Fibroblast of lung (primary cell): Measurements from ENCODE around the gene BEND3. TPM values are rescaled to one million over a fixed set of nuclear protein-coding genes. Genes with fewer than 3 reads are reported as not detected.
"Not testable (repeated sequence)": the region's sequence is repeated elsewhere in the genome, so short reads cannot be mapped to it uniquely, and the experiment has no call there.

Experiments
- DNase-seq, 2 donors: peaks; one replicate each; pipeline versions ENCODE4 v3.0.0 to v3.0.0-alpha.2; 2010; ENCODE audit warnings: low read depth in 2 of 2
- H2AFZ ChIP-seq: 2 replicates; pipeline ENCODE4 v1.5.1; 2012; ENCODE audit warnings: low read length, control low read depth, inconsistent platforms
- H3K27ac ChIP-seq: 2 replicates; pipeline ENCODE4 v1.5.1; 2011; ENCODE audit warnings: low read length, control low read depth; ENCODE audit not compliant: insufficient read depth
- H3K27me3 ChIP-seq: 2 replicates; pipeline ENCODE4 v1.5.1; 2011; ENCODE audit warnings: mild to moderate bottlenecking, low read length; ENCODE audit not compliant: control insufficient read depth, insufficient read depth
- H3K36me3 ChIP-seq: 2 replicates; pipeline ENCODE4 v1.5.1; 2011; ENCODE audit warnings: low read length; ENCODE audit not compliant: control insufficient read depth, insufficient read depth
- H3K4me1 ChIP-seq: 2 replicates; pipeline ENCODE4 v1.5.1; 2011; ENCODE audit warnings: low read length; ENCODE audit not compliant: control insufficient read depth, insufficient read depth; ENCODE audit errors: extremely low read depth
- H3K4me2 ChIP-seq: 2 replicates; pipeline ENCODE4 v1.5.1; 2011; ENCODE audit warnings: low read length, control low read depth; ENCODE audit not compliant: insufficient read depth; ENCODE audit errors: extremely low read depth
- H3K4me3 ChIP-seq, 4 experiments: fragments of 200-600 bp in 1 of 4; sonication (generic) in 1 of 4; replicated peaks in 1 of 4; 2 replicates each; pipeline ENCODE4 v1.5.1; 2011 to 2016; ENCODE audit warnings: low read length in 4 of 4, low read depth in 3 of 4, mild to moderate bottlenecking in 3 of 4, control low read depth in 2 of 4, inconsistent platforms in 1 of 4, mixed read lengths in 1 of 4; ENCODE audit not compliant: insufficient read depth in 1 of 4; ENCODE audit errors: control extremely low read depth in 1 of 4
- H3K79me2 ChIP-seq: 2 replicates; pipeline ENCODE4 v1.5.1; 2012; ENCODE audit warnings: mild to moderate bottlenecking, low read length, inconsistent platforms; ENCODE audit not compliant: control insufficient read depth, insufficient read depth
- H3K9ac ChIP-seq: 2 replicates; pipeline ENCODE4 v1.5.1; 2011; ENCODE audit warnings: mild to moderate bottlenecking, low read length, control low read depth; ENCODE audit not compliant: insufficient read depth
- H3K9me3 ChIP-seq: 2 replicates; pipeline ENCODE4 v1.5.1; 2012; ENCODE audit warnings: low read depth, low read length; ENCODE audit not compliant: control insufficient read depth, insufficient read depth
- H4K20me1 ChIP-seq: 2 replicates; pipeline ENCODE4 v1.5.1; 2011; ENCODE audit warnings: low read length; ENCODE audit not compliant: control insufficient read depth, insufficient read depth; ENCODE audit errors: extremely low read depth
- EZH2 ChIP-seq: IDR thresholded peaks from 2 replicates; pipeline ENCODE4 v1.5.1; 2012; ENCODE audit warnings: low read length, control low read depth, mild to moderate bottlenecking; ENCODE audit errors: missing control alignments
- polyA minus RNA-seq: library from RNA; depleted of rRNA, polyadenylated mRNA; stranded (reverse); fragments of >200 nt; gene quantifications from 2 replicates; pipeline ENCODE4 v1.2.3, GENCODE V29; 2011; ENCODE audit warnings: low replicate concordance
- polyA plus RNA-seq, 2 donors: library from polyadenylated mRNA; depleted of rRNA in 1 of 2; stranded (reverse) in 1 of 2; unstranded in 1 of 2; fragments of >200 nt; gene quantifications; 2 replicates each; pipeline ENCODE4 v1.2.1, GENCODE V29; 2011 to 2012; ENCODE audit warnings: missing spikeins in 1 of 2
- total RNA-seq: library from RNA; depleted of rRNA; stranded (reverse); fragments of >200 nt; gene quantifications from 2 replicates; pipeline ENCODE4 v1.2.1, GENCODE V29; 2014
- TF ChIP-seq, protein P1 (sequence below), 2 donors: IDR thresholded peaks in 1 of 2; conservative IDR thresholded peaks in 1 of 2; 1 replicate in 1 of 2; 2 replicates in 1 of 2; pipeline ENCODE4 v1.5.1; 2011 to 2012; ENCODE audit warnings: low read length in 2 of 2, control low read depth in 1 of 2, inconsistent platforms in 1 of 2, low read depth in 1 of 2, mild to moderate bottlenecking in 1 of 2

The BEND3 gene
- 0.83 and 1.0 TPM in 2 replicates for total RNA-seq
- polyA plus RNA-seq, result 1.7 and 2.1 TPM in 2 replicates
- 1.5 and 1.6 TPM in 2 replicates for polyA plus RNA-seq (2012)
- polyA minus RNA-seq, result 3.9 and 5.2 TPM in 2 replicates

DNA sequence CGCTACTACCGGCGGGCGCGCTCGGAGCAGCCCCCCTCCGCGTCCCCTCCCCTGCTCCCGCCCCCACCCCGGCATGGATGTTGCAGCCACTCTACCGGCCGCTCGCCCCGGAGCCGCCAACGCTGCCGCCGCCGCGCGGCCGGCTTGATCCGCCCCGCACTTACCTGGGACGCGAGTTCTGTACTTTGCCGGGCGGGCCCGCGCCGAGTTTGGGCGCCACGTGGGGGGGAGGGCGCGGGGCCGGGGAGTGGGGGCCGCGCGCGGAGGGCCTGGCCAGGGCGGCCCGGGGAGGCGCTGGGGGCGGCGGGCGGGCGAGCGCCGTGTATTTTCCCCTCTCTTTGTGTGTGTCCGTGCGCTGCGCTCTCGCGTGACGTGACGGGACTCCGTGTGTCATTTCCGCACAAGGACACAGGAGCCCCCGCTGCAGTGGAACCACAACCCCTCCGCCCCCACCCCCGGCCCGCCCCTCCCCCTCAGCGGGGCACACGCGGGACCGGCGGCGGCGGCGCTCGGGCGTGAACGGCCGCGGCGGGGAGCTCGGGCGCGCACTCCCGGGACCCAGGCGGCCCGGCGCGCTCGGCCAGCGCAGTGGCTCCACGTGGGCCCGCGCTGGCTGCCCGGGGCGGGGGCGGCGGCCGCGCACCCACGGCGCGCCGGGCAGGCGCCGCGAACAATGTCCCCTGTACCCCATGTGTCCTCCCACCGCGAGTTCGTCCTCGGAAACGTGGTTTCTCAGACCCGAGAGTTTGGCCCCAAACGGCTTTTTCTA is at the start of gene BEND3:
Gene BEND3, minus strand, starts transcription at position 590 of the 769 bp plus-strand sequence. CDS start 16,230 bp downstream, outside the sequence.
- DNase-seq, result no peak
- no peaks in the 10 kb centered on the region for H3K36me3 ChIP-seq
- no peaks in the 10 kb centered on the region for H4K20me1 ChIP-seq
- peak within 1 kb of the TSS; percentile 80 for H2AFZ ChIP-seq
- H3K9me3 ChIP-seq, result no peaks in the 10 kb centered on the region
- H3K4me1 ChIP-seq, result no peaks in the 10 kb centered on the region
- no peak for TF ChIP-seq EZH2
- TF ChIP-seq, protein P1, sequence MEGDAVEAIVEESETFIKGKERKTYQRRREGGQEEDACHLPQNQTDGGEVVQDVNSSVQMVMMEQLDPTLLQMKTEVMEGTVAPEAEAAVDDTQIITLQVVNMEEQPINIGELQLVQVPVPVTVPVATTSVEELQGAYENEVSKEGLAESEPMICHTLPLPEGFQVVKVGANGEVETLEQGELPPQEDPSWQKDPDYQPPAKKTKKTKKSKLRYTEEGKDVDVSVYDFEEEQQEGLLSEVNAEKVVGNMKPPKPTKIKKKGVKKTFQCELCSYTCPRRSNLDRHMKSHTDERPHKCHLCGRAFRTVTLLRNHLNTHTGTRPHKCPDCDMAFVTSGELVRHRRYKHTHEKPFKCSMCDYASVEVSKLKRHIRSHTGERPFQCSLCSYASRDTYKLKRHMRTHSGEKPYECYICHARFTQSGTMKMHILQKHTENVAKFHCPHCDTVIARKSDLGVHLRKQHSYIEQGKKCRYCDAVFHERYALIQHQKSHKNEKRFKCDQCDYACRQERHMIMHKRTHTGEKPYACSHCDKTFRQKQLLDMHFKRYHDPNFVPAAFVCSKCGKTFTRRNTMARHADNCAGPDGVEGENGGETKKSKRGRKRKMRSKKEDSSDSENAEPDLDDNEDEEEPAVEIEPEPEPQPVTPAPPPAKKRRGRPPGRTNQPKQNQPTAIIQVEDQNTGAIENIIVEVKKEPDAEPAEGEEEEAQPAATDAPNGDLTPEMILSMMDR (conservative IDR thresholded peaks at IDR 0.05 in 1 of 2, IDR thresholded peaks at IDR 0.05 in 1 of 2; ENCODE audit: low read depth in 1 of 2, low read length in 2 of 2), result no peak
- no peaks in the 10 kb centered on the region for H3K79me2 ChIP-seq
- peak within 1 kb of the TSS; percentile 46 for H3K9ac ChIP-seq
- H3K4me3 ChIP-seq, result peak within 1 kb of the TSS; percentile 58 to 69 (median 64)
- peak within 1 kb of the TSS; percentile 69 for H3K4me2 ChIP-seq
- no peaks in the 10 kb centered on the region for H3K27me3 ChIP-seq
- no peak within 1 kb of the TSS for H3K27ac ChIP-seq

DNA sequence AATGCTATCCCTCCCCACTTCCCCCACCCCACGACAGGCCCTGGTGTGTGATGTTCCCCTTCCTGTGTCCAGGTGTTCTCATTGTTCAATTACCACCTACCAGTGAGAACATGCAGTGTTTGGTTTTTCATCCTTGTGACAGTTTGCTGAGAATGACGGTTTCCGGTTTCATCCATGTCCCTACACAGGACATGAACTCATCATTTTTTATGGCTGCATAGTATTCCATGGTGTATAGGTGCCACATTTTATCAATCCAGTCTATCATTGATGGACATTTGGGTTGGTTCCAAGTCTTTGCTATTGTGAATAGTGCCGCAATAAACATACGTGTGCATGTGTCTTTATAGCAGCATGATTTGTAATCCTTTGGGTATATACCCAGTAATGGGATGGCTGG is 49.0 kb upstream of the BEND3 start:
- H3K4me3 ChIP-seq, H2AFZ ChIP-seq, H3K4me1 ChIP-seq, H3K27ac ChIP-seq, H3K27me3 ChIP-seq, H3K36me3 ChIP-seq, H3K79me2 ChIP-seq, DNase-seq, H4K20me1 ChIP-seq, H3K4me2 ChIP-seq, H3K9me3 ChIP-seq, H3K9ac ChIP-seq: not testable (repeated sequence)

DNA sequence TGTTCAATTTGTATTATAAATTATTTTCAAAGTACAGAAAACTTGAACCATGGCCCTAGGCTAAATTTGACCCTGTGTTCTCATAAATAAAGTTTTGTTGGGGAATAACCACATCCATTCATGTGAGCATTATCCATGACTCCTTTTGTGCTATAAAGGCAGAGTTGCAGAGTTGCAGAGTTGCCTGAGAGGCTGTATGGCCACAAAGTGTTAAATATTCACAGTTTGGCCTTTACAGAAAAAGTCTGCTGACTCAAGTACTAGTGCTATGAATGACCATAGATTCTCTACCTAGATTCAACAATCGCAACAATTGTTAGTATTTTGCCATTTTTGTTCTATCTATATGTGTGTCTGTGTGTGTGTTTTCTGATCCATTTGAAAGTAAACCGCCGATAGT is 46.2 kb upstream of the BEND3 start:
- no peak overlapping the region for H3K9ac ChIP-seq
- no peaks in the 10 kb centered on the region for H3K27me3 ChIP-seq
- H3K79me2 ChIP-seq, result no peaks in the 10 kb centered on the region
- TF ChIP-seq EZH2, result no peak
- TF ChIP-seq, protein P1 (conservative IDR thresholded peaks at IDR 0.05 in 1 of 2, IDR thresholded peaks at IDR 0.05 in 1 of 2; ENCODE audit: low read depth in 1 of 2, low read length in 2 of 2), result no peak
- H4K20me1 ChIP-seq, result no peaks in the 10 kb centered on the region
- H3K36me3 ChIP-seq, result no peaks in the 10 kb centered on the region
- H3K4me2 ChIP-seq, result no peak overlapping the region
- DNase-seq, result no peak
- H3K27ac ChIP-seq, result no peak overlapping the region
- no peaks in the 10 kb centered on the region for H3K4me1 ChIP-seq
- H2AFZ ChIP-seq, result no peak overlapping the region
- no peaks in the 10 kb centered on the region for H3K9me3 ChIP-seq
- no peak overlapping the region for H3K4me3 ChIP-seq
